Measurements from ENCODE around the gene PACS1.

Gene PACS1

GRCh38 chr11:66211100-66211499 is 141.0 kb downstream of the PACS1 start:
- no peak overlapping the region for H4K5ac ChIP-seq (ENCODE audit: low read length)
- no peak overlapping the region for H3K18ac ChIP-seq (ENCODE audit: low read length)
- no peak overlapping the region for H2AK5ac ChIP-seq (ENCODE audit: low read length)
- H2BK120ac ChIP-seq (ENCODE audit: low read depth, low read length), result no peak overlapping the region
- no CpG with 5 or more reads among the region's 8 CpGs for WGBS (ENCODE audit: extremely low coverage, insufficient coverage, low lambda C conversion rate)
- no peak overlapping the region for H3K4ac ChIP-seq (ENCODE audit: low read depth, low read length)
- no peak overlapping the region for H3K27ac ChIP-seq (ENCODE audit: low read depth, low read length)
- no peak overlapping the region for H2BK15ac ChIP-seq (replicated peaks; ENCODE audit: low read depth)
- no peak overlapping the region for H3K23ac ChIP-seq (ENCODE audit: low read length)
- no peaks in the 10 kb centered on the region for H3K36me3 ChIP-seq (ENCODE audit: control insufficient read depth, insufficient read depth, low read length)
- H4K8ac ChIP-seq (ENCODE audit: low read depth, low read length), result no peak overlapping the region
- DNase-seq, result no peak
- no peaks in the 10 kb centered on the region for H3K79me2 ChIP-seq (ENCODE audit: control insufficient read depth, insufficient read depth, low read length)
- no peak overlapping the region for H3K9ac ChIP-seq (ENCODE audit: low read length)
- H3K4me3 ChIP-seq (ENCODE audit: low read length), result no peak overlapping the region
- H3K4me2 ChIP-seq (ENCODE audit: low read length), result no peak overlapping the region
- no peaks in the 10 kb centered on the region for H3K27me3 ChIP-seq (ENCODE audit: insufficient read depth, low read length, poor library complexity)
- H3K4me1 ChIP-seq (ENCODE audit: control insufficient read depth, low read depth, low read length), result no peaks in the 10 kb centered on the region
- no peak overlapping the region for H2BK5ac ChIP-seq (ENCODE audit: low read length)
- H3K79me1 ChIP-seq (ENCODE audit: low read length), result no peaks in the 10 kb centered on the region
- H3K56ac ChIP-seq (ENCODE audit: low read length), result no peak overlapping the region

GRCh38 chr11:66216911-66217310 is 146.8 kb downstream of the PACS1 start:
- H3K36me3 ChIP-seq (ENCODE audit: control insufficient read depth, insufficient read depth, low read length), result peaks cover 13% of the 10 kb centered on the region
- no CpG with 5 or more reads among the region's 6 CpGs for WGBS (ENCODE audit: extremely low coverage, insufficient coverage, low lambda C conversion rate)
- no peak overlapping the region for H4K8ac ChIP-seq (ENCODE audit: low read depth, low read length)

GRCh38 chr11:66218036-66218435 is 148.0 kb downstream of the PACS1 start:
- no peak overlapping the region for H3K18ac ChIP-seq (ENCODE audit: low read length)
- no peak overlapping the region for H3K4me2 ChIP-seq (ENCODE audit: low read length)
- H3K9ac ChIP-seq (ENCODE audit: low read length), result no peak overlapping the region
- H3K56ac ChIP-seq (ENCODE audit: low read length), result no peak overlapping the region
- H3K27ac ChIP-seq (ENCODE audit: low read depth, low read length), result no peak overlapping the region
- no peak overlapping the region for H4K8ac ChIP-seq (ENCODE audit: low read depth, low read length)
- H3K4ac ChIP-seq (ENCODE audit: low read depth, low read length), result no peak overlapping the region
- no peak overlapping the region for H3K23ac ChIP-seq (ENCODE audit: low read length)
- no peaks in the 10 kb centered on the region for H3K79me2 ChIP-seq (ENCODE audit: control insufficient read depth, insufficient read depth, low read length)
- H3K4me1 ChIP-seq (ENCODE audit: control insufficient read depth, low read depth, low read length), result no peaks in the 10 kb centered on the region
- H3K4me3 ChIP-seq (ENCODE audit: low read length), result no peak overlapping the region
- H3K27me3 ChIP-seq (ENCODE audit: insufficient read depth, low read length, poor library complexity), result no peaks in the 10 kb centered on the region
- no peak for DNase-seq
- no peak overlapping the region for H2AK5ac ChIP-seq (ENCODE audit: low read length)
- WGBS (ENCODE audit: extremely low coverage, insufficient coverage, low lambda C conversion rate), result no CpG with 5 or more reads among the region's 6 CpGs
- no peak overlapping the region for H2BK5ac ChIP-seq (ENCODE audit: low read length)
- peaks cover 13% of the 10 kb centered on the region for H3K36me3 ChIP-seq (ENCODE audit: control insufficient read depth, insufficient read depth, low read length)
- H4K5ac ChIP-seq (ENCODE audit: low read length), result no peak overlapping the region
- H2BK120ac ChIP-seq (ENCODE audit: low read depth, low read length), result no peak overlapping the region
- no peaks in the 10 kb centered on the region for H3K79me1 ChIP-seq (ENCODE audit: low read length)
- H2BK15ac ChIP-seq (replicated peaks; ENCODE audit: low read depth), result no peak overlapping the region

More at GRCh38 chr11:66216911-66217310, 146.8 kb downstream of the PACS1 start:
- Histone ChIP-seq H3K23ac (ENCODE audit: low read length) (no peak overlapping the region), H3K79me1 (ENCODE audit: low read length) (no peaks in the 10 kb centered on the region), H3K18ac (ENCODE audit: low read length) (no peak overlapping the region), H3K4me3 (ENCODE audit: low read length) (no peak overlapping the region), H4K5ac (ENCODE audit: low read length) (no peak overlapping the region), H3K79me2 (ENCODE audit: control insufficient read depth, insufficient read depth, low read length) (no peaks in the 10 kb centered on the region), H2BK15ac (replicated peaks; ENCODE audit: low read depth) (no peak overlapping the region), H3K4ac (ENCODE audit: low read depth, low read length) (no peak overlapping the region), H3K27ac (ENCODE audit: low read depth, low read length) (no peak overlapping the region), H2AK5ac (ENCODE audit: low read length) (no peak overlapping the region), H3K27me3 (ENCODE audit: insufficient read depth, low read length, poor library complexity) (no peaks in the 10 kb centered on the region), H2BK5ac (ENCODE audit: low read length) (no peak overlapping the region), H3K4me2 (ENCODE audit: low read length) (no peak overlapping the region), H3K9ac (ENCODE audit: low read length) (no peak overlapping the region), H2BK120ac (ENCODE audit: low read depth, low read length) (no peak overlapping the region), H3K56ac (ENCODE audit: low read length) (no peak overlapping the region), H3K4me1 (ENCODE audit: control insufficient read depth, low read depth, low read length) (no peaks in the 10 kb centered on the region)
- DNase-seq, result no peak

DNA sequence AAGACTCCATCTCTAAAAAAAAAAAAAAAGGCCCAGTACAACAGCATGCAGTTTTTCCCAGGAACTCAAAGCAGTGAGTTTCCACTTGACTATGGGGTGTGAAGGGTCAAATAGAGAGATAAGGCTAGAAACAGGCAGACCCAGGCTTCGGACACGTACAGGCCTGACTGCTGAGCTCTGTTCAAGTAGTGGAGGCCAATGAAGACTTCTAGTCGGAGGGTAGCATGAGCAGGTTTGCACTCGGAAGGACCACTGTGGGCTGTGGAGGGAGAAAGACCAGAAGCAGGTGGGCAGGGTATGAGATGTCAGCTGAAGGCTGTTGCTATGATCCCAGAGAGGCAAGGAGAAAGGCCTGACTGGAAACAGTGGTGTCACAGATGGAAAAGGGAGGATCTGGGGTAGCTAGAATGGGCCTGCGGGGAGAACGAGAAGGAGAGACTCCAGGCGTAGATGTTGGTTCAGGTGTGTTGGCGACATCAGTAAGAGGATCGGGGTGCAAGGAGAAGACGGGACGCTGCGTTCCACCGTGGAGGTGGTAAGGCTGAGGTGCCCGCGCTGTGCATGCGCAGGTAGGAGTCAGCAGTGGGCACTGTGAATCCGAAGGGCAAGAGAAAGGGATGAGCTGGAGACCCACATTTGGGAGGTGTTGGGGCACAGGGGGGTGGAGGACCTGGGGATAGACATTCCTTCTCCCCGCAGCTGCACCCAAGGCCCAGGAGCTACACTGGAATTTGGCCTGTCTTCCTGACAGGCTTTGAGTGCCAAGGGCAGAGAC is 149.0 kb downstream of the PACS1 start:
- no peak overlapping the region for H4K8ac ChIP-seq (ENCODE audit: low read depth, low read length)
- DNase-seq, result no peak
- H3K4me1 ChIP-seq (ENCODE audit: control insufficient read depth, low read depth, low read length), result no peaks in the 10 kb centered on the region
- no peak overlapping the region for H3K56ac ChIP-seq (ENCODE audit: low read length)
- H3K4ac ChIP-seq (ENCODE audit: low read depth, low read length), result no peak overlapping the region
- no peaks in the 10 kb centered on the region for H3K27me3 ChIP-seq (ENCODE audit: insufficient read depth, low read length, poor library complexity)
- H3K4me3 ChIP-seq (ENCODE audit: low read length), result no peak overlapping the region
- H3K79me1 ChIP-seq (ENCODE audit: low read length), result no peaks in the 10 kb centered on the region
- no peak overlapping the region for H3K23ac ChIP-seq (ENCODE audit: low read length)
- no peak overlapping the region for H2AK5ac ChIP-seq (ENCODE audit: low read length)
- no peaks in the 10 kb centered on the region for H3K79me2 ChIP-seq (ENCODE audit: control insufficient read depth, insufficient read depth, low read length)
- H3K4me2 ChIP-seq (ENCODE audit: low read length), result no peak overlapping the region
- H2BK15ac ChIP-seq (replicated peaks; ENCODE audit: low read depth), result no peak overlapping the region
- H2BK5ac ChIP-seq (ENCODE audit: low read length), result no peak overlapping the region
- no peak overlapping the region for H4K5ac ChIP-seq (ENCODE audit: low read length)
- WGBS (ENCODE audit: extremely low coverage, insufficient coverage, low lambda C conversion rate), result no CpG with 5 or more reads among the region's 18 CpGs
- H2BK120ac ChIP-seq (ENCODE audit: low read depth, low read length), result no peak overlapping the region
- no peak overlapping the region for H3K9ac ChIP-seq (ENCODE audit: low read length)
- no peak overlapping the region for H3K18ac ChIP-seq (ENCODE audit: low read length)
- H3K36me3 ChIP-seq (ENCODE audit: control insufficient read depth, insufficient read depth, low read length), result peaks cover 13% of the 10 kb centered on the region
- no peak overlapping the region for H3K27ac ChIP-seq (ENCODE audit: low read depth, low read length)

- H2BK120ac ChIP-seq (ENCODE audit: low read depth, low read length), result no peak overlapping the region
- no peaks in the 10 kb centered on the region for H3K79me1 ChIP-seq (ENCODE audit: low read length)
- H3K4me3 ChIP-seq (ENCODE audit: low read length), result no peak overlapping the region
- DNase-seq, result no peak
- H4K5ac ChIP-seq (ENCODE audit: low read length), result no peak overlapping the region
- no peak overlapping the region for H3K56ac ChIP-seq (ENCODE audit: low read length)
- no peak overlapping the region for H2BK5ac ChIP-seq (ENCODE audit: low read length)
- no peak overlapping the region for H3K23ac ChIP-seq (ENCODE audit: low read length)
- H3K27ac ChIP-seq (ENCODE audit: low read depth, low read length), result no peak overlapping the region
- no peak overlapping the region for H2BK15ac ChIP-seq (replicated peaks; ENCODE audit: low read depth)
- H3K4me2 ChIP-seq (ENCODE audit: low read length), result no peak overlapping the region
- H4K8ac ChIP-seq (ENCODE audit: low read depth, low read length), result no peak overlapping the region
- H3K4ac ChIP-seq (ENCODE audit: low read depth, low read length), result no peak overlapping the region
- no peak overlapping the region for H3K18ac ChIP-seq (ENCODE audit: low read length)
- no peaks in the 10 kb centered on the region for H3K27me3 ChIP-seq (ENCODE audit: insufficient read depth, low read length, poor library complexity)
- H3K36me3 ChIP-seq (ENCODE audit: control insufficient read depth, insufficient read depth, low read length), result peaks cover 17% of the 10 kb centered on the region
- H3K4me1 ChIP-seq (ENCODE audit: control insufficient read depth, low read depth, low read length), result no peaks in the 10 kb centered on the region
- no peaks in the 10 kb centered on the region for H3K79me2 ChIP-seq (ENCODE audit: control insufficient read depth, insufficient read depth, low read length)
- H2AK5ac ChIP-seq (ENCODE audit: low read length), result no peak overlapping the region
- H3K9ac ChIP-seq (ENCODE audit: low read length), result no peak overlapping the region
- WGBS (ENCODE audit: extremely low coverage, insufficient coverage, low lambda C conversion rate), result no CpG with 5 or more reads among the region's 19 CpGs
Measured at GRCh38 chr11:66219846-66220565, 149.9 kb downstream of the PACS1 start.

Data from mesendoderm (in vitro differentiated cells).